NB4 (cell line): ENCODE measurements around the gene CACNG4.

Source experiments
- DNase-seq: peaks from one replicate; pipeline ENCODE4 v3.0.0; 2010; ENCODE audit warnings: low read depth
- H3K4me3 ChIP-seq: one replicate; pipeline ENCODE4 v1.5.1; 2011; ENCODE audit warnings: mild to moderate bottlenecking, low read depth, low read length, moderate library complexity
- CTCF ChIP-seq: IDR thresholded peaks from one replicate; pipeline ENCODE4 v1.5.1; 2012; ENCODE audit warnings: low read depth, low read length
- MAX ChIP-seq: IDR thresholded peaks from 2 replicates; pipeline ENCODE4 v1.6.1; 2011; ENCODE audit warnings: low read depth, low read length
- MYC ChIP-seq: IDR thresholded peaks from 2 replicates; pipeline ENCODE4 v1.6.1; 2011; ENCODE audit warnings: low read depth, low read length
- POLR2A ChIP-seq: IDR thresholded peaks from 2 replicates; pipeline ENCODE4 v1.6.1; 2011; ENCODE audit warnings: mild to moderate bottlenecking; ENCODE audit not compliant: insufficient read length; ENCODE audit errors: extremely low read depth

CACNG4 gene

DNA sequence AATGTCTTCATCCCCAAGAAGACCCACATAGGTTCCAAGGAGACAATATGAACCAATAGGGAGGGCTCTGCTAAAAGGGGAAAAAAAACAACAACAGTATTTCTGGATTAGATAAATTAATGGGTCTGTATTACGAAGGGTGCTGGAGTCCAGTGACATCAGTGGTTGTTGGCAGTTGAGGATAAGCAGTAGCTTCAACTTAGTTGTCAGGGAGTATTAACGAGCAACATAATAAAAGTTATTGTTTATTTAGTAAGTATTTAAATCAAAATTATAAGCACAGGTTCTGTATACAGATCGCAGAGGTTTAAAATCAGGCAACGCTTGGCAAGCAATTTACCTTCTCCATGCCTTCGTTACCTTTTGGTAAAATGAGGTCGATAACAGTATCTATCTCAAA is 7.6 kb upstream of the CACNG4 start:
- no peak for TF ChIP-seq MYC
- TF ChIP-seq POLR2A: no peak
- DNase-seq: no peak
- H3K4me3 ChIP-seq: no peak overlapping the region

DNA sequence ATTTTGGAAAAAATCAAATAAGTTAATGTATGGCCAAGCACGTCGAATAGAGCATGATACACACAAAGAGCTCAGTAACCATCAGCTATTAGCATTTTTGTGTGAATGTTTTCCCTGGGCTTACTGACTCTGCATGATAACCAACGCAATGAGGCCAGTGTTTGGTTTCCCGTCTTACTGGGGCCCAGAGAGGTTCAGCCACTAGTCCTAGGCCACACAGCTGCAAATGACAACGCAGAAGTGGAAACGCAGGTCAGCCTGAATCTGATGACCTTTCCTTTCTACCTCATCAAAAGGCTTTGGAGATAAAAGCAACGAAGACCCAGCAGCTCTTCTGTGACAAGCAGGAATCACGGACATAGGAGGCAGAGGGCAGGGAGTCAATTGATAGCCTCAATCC is 7.2 kb upstream of the CACNG4 start:
- H3K4me3 ChIP-seq: no peak overlapping the region
- DNase-seq: no peak
- no peak for TF ChIP-seq CTCF
- no peak for TF ChIP-seq POLR2A
- TF ChIP-seq MAX: no peak
- TF ChIP-seq MYC: no peak

GRCh38 chr17:66957951-66958579 is 6.4 kb upstream of the CACNG4 start:
- TF ChIP-seq MYC (no peak), CTCF (no peak), MAX (no peak), POLR2A (no peak)
- DNase-seq: no peak

GRCh38 chr17:66959641-66960375 is 4.7 kb upstream of the CACNG4 start:
- H3K4me3 ChIP-seq: no peak overlapping the region
- TF ChIP-seq MAX (no peak), POLR2A (no peak), CTCF (no peak)
- no peak for DNase-seq

More at GRCh38 chr17:66957951-66958579, 6.4 kb upstream of the CACNG4 start:
- H3K4me3 ChIP-seq: no peak overlapping the region

- no peak for DNase-seq
- no peak overlapping the region for H3K4me3 ChIP-seq
- TF ChIP-seq POLR2A (no peak), MAX (no peak), CTCF (no peak), MYC (no peak)
Observed at GRCh38 chr17:66960613-66961012, 3.9 kb upstream of the CACNG4 start.

- TF ChIP-seq CTCF: no peak
- no peak for TF ChIP-seq MAX
- no peak for TF ChIP-seq MYC
- TF ChIP-seq POLR2A: no peak
- H3K4me3 ChIP-seq: no peak overlapping the region
- DNase-seq: no peak
Observed at GRCh38 chr17:66963521-66963908, 992 bp upstream of the CACNG4 start.
